Dedifferentiated amniotic fluid mesenchymal stem cell (primary cell): ENCODE data around the gene CHST11.
A peak's percentile ranks its signal among the peaks of the same experiment; 100 is the strongest.
"Not testable (repeated sequence)": the region's sequence is repeated elsewhere in the genome, so short reads cannot be mapped to it uniquely, and the experiment has no call there.

ENCODE experiments used
- DNase-seq: peaks from one replicate; pipeline ENCODE4 v3.0.0-alpha.2; 2016; ENCODE audit errors: extremely low spot score

Gene CHST11

GRCh38 chr12:104603545-104603973 lies 146.8 kb downstream of the CHST11 start:
- DNase-seq, result no peak

DNA sequence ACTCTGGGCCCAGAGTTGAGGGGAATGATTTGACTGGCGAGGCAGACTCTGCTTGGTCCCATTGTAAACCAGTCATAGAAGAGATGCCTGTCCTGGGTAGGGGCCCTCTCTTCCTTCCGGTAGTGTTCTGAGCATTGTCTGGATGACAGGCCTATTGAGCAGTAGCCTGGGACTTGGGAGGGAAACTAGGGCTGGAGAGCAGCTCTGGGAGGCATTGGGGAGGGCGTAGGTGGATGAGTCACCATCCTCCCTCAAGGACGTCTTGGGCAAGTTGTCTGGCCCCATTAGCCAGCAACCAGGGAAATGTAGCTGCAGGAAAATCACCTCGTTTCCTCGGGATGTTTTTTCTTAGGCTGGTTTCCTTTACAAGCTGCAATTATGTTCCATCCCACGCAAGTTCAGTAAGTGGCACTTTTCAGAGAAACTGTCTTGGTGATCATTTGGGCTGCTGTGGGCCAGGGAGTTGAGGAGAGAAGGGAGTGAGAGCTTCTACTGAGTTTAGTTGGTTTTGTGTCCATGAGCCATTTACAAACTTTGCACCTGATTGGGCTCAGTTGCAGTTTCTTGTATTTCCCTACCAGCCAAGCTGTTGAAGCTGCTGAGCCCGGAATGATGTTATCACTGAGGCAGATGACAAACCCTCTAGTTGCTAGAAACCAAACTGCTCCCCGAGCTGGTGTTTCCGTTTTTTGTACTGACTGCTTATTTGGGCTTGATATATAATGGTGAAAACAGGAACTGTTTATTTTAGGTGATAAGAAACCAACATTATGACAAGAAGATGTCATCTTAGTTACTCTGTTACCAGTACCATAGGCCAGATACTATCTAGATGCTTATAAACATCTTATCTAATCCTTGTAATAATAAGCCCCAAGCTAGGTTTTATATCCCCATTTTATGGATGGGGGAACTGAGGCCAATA lies 147.6 kb downstream of the CHST11 start:
- peak; percentile 79 for DNase-seq

DNA sequence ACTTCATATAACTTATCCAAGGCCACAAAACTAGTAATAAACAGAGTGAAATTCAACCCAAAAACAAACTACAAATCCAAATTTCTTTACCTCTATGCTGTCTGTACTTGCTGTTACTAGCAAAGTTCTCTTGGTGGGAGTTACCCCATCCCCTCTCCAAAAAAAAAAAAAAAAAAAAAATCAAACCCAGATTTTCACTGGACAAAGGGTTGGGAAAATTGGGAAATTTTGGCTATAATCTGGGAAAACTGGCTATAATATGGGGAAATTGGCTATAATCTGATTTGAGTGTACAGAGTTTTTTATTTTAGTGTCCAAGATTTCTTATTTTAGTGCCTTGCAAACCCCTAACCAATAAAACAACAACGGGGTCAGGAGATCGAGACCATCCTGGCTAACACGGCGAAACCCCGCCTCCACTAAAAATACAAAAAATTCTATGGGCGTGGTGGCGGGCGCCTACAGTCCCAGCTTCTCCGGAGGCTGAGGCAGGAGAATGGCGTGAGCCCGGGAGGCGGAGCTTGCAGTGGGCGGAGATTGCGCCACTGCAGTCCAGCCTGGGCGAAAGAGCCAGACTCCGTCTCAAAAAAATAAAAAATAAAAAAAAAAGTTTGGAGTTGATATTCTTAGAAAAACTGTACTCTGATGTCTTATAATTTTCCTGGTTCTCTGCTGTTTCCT lies 148.4 kb downstream of the CHST11 start:
- no peak for DNase-seq

DNA sequence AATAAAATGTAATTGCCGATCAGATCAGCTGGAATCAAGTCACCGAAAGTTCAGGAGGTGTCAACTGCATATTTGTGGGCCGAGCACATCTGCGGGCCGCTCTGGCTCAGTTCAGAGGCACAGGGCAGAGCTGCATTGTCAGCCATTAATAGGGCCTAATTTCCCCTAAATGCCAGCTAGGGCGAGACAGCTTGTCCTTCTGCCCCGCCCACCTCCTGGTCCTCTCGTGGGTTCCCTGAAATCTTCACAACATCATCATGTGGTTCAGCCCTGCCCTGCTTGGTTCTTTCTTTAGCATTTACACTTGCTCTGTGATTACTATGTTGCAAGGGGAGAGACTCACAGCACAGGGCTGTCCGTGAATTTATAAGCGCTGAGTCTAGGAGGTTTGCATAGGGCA lies 148.9 kb downstream of the CHST11 start:
- DNase-seq, result no peak

DNA sequence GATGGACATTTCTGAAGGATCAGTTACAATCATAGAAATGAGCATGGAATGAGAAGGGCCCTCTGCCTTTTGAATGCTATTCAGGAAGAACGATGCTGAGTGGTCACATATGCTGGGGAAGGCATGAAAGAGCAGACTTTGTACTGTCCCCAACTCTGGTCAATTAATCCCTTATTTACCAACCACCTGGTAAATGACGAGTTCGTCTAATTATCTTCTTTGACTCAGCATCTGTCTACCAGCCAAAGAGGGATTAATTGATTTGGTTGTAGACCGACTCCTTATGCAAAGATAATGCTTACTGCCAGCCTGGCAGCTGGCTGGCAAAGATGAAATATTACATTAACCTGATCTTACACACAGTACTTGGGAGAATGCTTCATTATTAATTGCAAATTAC lies 152.2 kb downstream of the CHST11 start:
- no peak for DNase-seq

GRCh38 chr12:104609445-104609844 lies 152.7 kb downstream of the CHST11 start:
- no peak for DNase-seq

DNA sequence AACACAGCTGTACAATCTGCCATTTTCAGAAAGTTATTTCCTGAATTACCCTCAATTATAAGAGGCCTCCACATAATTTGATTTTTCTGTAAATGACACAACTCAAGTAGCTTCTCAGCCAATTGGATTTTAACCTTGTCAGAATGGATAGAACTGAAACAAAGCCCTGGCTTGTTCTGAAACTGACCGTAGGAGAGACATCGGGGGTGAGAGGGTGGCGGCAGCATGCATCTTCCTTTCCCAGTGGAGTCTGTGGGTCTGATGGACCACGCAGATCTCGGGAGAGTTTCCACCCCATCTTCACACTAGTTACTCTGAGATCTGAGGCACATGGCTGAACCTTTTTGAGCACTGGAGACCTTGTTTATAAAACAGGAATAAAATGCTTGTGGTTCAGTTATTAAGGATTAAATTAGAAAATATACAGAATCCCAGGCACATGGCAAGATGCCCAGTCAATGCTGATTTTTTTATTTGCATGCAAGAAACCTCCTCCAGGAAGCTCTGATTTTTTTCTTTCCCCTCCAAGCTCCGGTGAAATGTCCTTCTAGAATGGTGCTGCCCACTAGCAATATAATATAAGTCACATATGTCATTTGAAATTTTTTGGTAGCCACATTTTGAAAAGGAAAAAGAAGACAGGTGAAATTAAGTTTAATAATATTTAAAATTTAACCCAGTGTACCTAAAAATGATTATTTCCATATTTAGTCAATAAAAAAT lies 153.9 kb downstream of the CHST11 start:
- no peak for DNase-seq

- no peak for DNase-seq
Measured at GRCh38 chr12:104611671-104612070, 154.9 kb downstream of the CHST11 start.

DNA sequence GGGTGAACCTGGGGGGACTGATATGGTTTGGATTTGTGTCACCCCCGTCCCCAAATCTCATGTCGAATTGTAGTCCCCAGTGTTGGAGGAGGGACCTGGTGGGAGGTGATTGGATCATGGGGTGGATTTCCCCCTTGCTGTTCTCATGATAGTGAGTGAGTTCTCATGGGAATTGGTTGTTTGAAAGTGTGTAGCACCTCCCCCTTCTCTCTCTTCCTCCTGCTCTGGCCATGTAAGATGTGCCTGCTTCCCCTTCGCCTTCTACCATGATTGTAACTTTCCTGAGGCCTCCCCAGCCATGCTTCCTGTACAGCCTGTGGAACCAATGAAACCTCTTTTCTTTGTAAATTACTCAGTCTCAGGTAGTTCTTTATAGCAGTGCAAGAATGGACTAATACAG lies 156.6 kb downstream of the CHST11 start:
- not testable (repeated sequence) for DNase-seq

GRCh38 chr12:104615048-104615561 lies 158.4 kb downstream of the CHST11 start:
- no peak for DNase-seq

DNA sequence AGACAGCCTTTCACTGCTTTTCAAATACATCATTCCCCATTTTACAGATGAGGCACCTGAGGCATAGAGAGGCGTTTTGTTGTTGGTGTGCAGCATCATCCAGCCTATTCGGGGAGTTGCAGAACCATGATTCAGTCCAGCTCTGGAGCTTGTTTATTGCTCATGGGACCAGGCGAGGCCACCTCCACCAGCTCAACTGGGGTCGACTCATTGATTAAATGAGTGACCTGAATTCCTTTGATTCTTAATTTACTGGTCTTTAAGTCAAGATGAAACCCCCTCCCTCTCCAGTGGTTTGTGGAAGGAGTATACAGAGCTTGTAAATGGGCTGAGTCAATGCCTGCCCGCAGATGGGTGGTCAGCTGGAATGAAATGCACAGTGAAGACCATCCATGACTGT lies 161.9 kb downstream of the CHST11 start:
- no peak for DNase-seq

GRCh38 chr12:104619305-104619704 lies 162.6 kb downstream of the CHST11 start:
- no peak for DNase-seq

GRCh38 chr12:104620837-104621531 lies 164.2 kb downstream of the CHST11 start:
- no peak for DNase-seq

GRCh38 chr12:104622928-104623327 lies 166.2 kb downstream of the CHST11 start:
- no peak for DNase-seq

DNA sequence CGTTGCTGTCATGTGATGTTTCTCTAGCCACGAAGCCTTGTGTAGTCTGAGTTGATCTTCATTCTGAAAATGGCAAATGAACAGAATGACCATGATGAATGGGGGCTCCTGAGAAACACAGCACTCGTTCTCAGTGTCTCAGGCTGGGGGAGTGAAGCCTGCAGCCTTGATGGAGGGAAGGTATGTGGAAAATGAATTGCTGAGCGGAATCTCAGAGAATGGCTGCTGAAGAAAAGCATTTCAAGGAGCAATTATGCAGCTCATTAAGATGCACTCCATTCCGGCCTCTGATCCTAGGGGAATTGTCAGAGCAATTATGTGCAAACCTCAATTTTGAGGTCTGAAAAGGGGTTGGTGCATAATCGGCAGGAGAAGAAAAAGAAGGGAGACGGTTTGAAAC lies 167.1 kb downstream of the CHST11 start:
- DNase-seq, result no peak

DNA sequence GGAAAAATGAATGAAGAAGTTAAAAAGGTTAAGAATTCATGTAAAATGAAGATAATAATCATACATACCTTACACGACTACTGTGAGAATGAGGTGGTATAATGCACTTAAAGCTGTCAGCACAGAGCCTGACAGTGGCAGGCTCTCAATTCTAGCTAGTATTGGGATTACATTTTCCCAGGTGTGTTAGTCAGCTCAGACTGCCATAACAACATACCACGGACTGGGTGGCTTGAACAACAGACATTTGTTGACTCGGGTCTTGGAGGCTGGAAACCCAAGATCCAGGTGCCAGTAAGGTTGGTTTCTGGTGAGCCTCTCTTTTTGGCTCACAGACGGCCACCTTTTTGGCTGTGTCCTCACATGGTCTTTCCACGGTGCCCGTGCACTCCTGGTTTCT lies 167.8 kb downstream of the CHST11 start:
- no peak for DNase-seq

- no peak for DNase-seq
Measured at GRCh38 chr12:104626069-104626837, 169.5 kb downstream of the CHST11 start.

DNA sequence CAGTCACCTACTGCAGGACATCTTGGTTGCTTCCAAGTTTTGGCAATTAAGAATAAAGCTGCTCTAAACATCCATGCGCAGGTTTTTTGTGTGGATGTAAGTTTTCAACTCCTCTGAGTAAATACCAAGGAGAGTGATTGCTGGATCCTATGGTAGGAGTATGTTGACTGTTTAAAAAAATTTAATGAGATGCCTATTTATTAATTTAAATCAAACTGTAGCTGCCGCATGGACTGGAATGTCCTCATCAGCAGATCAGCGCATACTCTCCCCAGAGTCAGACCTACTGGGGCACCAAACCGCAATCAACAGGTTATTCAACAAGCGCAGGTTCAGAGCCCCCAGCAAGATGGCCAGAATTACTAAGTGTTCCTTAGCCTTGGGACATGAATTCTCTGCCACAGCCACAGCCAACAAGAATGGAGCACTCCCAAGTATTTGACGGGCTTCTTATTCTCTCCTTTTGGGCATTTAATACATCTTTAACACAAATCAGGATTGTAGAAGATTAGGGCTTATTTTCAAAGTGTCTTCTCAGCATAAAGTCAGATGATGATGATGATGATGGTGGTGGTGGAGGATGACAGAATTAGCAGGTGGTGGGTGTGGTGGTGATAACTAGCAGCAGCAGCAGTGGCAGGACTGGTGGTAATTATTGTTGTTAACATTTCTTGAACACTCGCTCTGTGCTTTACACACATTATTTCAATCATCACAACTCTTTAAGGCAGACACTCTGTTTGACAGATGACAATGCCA lies 170.7 kb downstream of the CHST11 start:
- no peak for DNase-seq

- DNase-seq, result no peak
Measured at GRCh38 chr12:104627990-104628830, 171.5 kb downstream of the CHST11 start.
